ENCODE measurements around the gene TLE1. TPM values are rescaled to one million over a fixed set of nuclear protein-coding genes. Genes with fewer than 3 reads are reported as not detected.

Gene TLE1
- total RNA-seq, 1 donor from 2014 or later = 17.9 TPM

GRCh38 chr9:81620002-81620390 is 69.4 kb downstream of the TLE1 start:
- no peak for TF ChIP-seq CTCF (IDR thresholded peaks at IDR 0.05)
- H3K9me3 ChIP-seq = no peaks in the 10 kb centered on the region
- intact Hi-C loops (cut with DNase I) = no loop called here
- no peak overlapping the region for H3K27ac ChIP-seq
- H3K4me1 ChIP-seq = peaks cover 12% of the 10 kb centered on the region
- no peak overlapping the region for H3K4me3 ChIP-seq
- peaks cover 15% of the 10 kb centered on the region for H3K36me3 ChIP-seq
- ATAC-seq (no peak), DNase-seq (no peak)
- H3K27me3 ChIP-seq (ENCODE audit: low read depth) = no peaks in the 10 kb centered on the region

- intact Hi-C loops (cut with DNase I) = no loop called here
- Histone ChIP-seq H3K4me3 (no peak overlapping the region), H3K4me1 (peaks cover 12% of the 10 kb centered on the region), H3K36me3 (peaks cover 20% of the 10 kb centered on the region), H3K27ac (no peak overlapping the region), H3K27me3 (ENCODE audit: low read depth) (no peaks in the 10 kb centered on the region), H3K9me3 (no peaks in the 10 kb centered on the region)
- ATAC-seq (no peak), DNase-seq (no peak)
- no peak for TF ChIP-seq CTCF (IDR thresholded peaks at IDR 0.05)
Observed at GRCh38 chr9:81619353-81620001, 69.9 kb downstream of the TLE1 start.

GRCh38 chr9:81618923-81619322 is 70.4 kb downstream of the TLE1 start:
- Histone ChIP-seq H3K27me3 (ENCODE audit: low read depth) (no peaks in the 10 kb centered on the region), H3K4me1 (peaks cover 12% of the 10 kb centered on the region), H3K27ac (no peak overlapping the region), H3K36me3 (peaks cover 20% of the 10 kb centered on the region), H3K9me3 (no peaks in the 10 kb centered on the region), H3K4me3 (no peak overlapping the region)
- intact Hi-C loops (cut with DNase I) = no loop called here
- DNase-seq (no peak), ATAC-seq (no peak)
- TF ChIP-seq CTCF (IDR thresholded peaks at IDR 0.05) = no peak

GRCh38 chr9:81616141-81616540 is 73.2 kb downstream of the TLE1 start:
- TF ChIP-seq CTCF (IDR thresholded peaks at IDR 0.05) = no peak

GRCh38 chr9:81614335-81614734 is 75.0 kb downstream of the TLE1 start:
- Histone ChIP-seq H3K4me3 (no peak overlapping the region), H3K27me3 (ENCODE audit: low read depth) (no peaks in the 10 kb centered on the region), H3K27ac (no peak overlapping the region), H3K36me3 (peaks cover 56% of the 10 kb centered on the region), H3K9me3 (no peaks in the 10 kb centered on the region), H3K4me1 (peaks cover 2% of the 10 kb centered on the region)
- DNase-seq (no peak), ATAC-seq (no peak)
- TF ChIP-seq CTCF (IDR thresholded peaks at IDR 0.05) = no peak
- intact Hi-C loops (cut with DNase I) = no loop called here

More at GRCh38 chr9:81616141-81616540, 73.2 kb downstream of the TLE1 start:
- peaks cover 41% of the 10 kb centered on the region for H3K36me3 ChIP-seq
- H3K4me3 ChIP-seq = no peak overlapping the region
- intact Hi-C loops (cut with DNase I) = no loop called here
- H3K9me3 ChIP-seq = no peaks in the 10 kb centered on the region
- no peak overlapping the region for H3K27ac ChIP-seq
- H3K27me3 ChIP-seq (ENCODE audit: low read depth) = no peaks in the 10 kb centered on the region
- peaks cover 12% of the 10 kb centered on the region for H3K4me1 ChIP-seq
- DNase-seq (no peak), ATAC-seq (no peak)
